Measurements from ENCODE around the gene PTPN4. TPM values are rescaled to one million over a fixed set of nuclear protein-coding genes. Genes with fewer than 3 reads are reported as not detected.

Gene PTPN4
- total RNA-seq, 1 donor from 2014 or later, result 21.4 TPM

GRCh38 chr2:119727493-119727892, 32.2 kb upstream of the PTPN4 start:
- Mint-ChIP-seq H3K27ac (ENCODE audit: unreplicated experiment) (no peak overlapping the region), H3K9me3 (ENCODE audit: unreplicated experiment) (no peaks in the 10 kb centered on the region), H3K27me3 (ENCODE audit: unreplicated experiment) (peaks cover 22% of the 10 kb centered on the region), H3K36me3 (ENCODE audit: unreplicated experiment) (no peaks in the 10 kb centered on the region), H3K4me3 (ENCODE audit: unreplicated experiment) (no peak overlapping the region), H3K4me1 (ENCODE audit: unreplicated experiment) (peaks cover 2% of the 10 kb centered on the region)
- no peak for DNase-seq (ENCODE audit: extremely low spot score, unreplicated experiment)
- no peak for TF ChIP-seq CTCF (IDR thresholded peaks at IDR 0.05)

GRCh38 chr2:119728421-119728820, 31.3 kb upstream of the PTPN4 start:
- Mint-ChIP-seq H3K27me3 (ENCODE audit: unreplicated experiment) (peaks cover 28% of the 10 kb centered on the region), H3K9me3 (ENCODE audit: unreplicated experiment) (no peaks in the 10 kb centered on the region), H3K27ac (ENCODE audit: unreplicated experiment) (no peak overlapping the region), H3K4me3 (ENCODE audit: unreplicated experiment) (no peak overlapping the region), H3K36me3 (ENCODE audit: unreplicated experiment) (no peaks in the 10 kb centered on the region), H3K4me1 (ENCODE audit: unreplicated experiment) (peaks cover 3% of the 10 kb centered on the region)
- DNase-seq (ENCODE audit: extremely low spot score, unreplicated experiment), result no peak
- TF ChIP-seq CTCF (IDR thresholded peaks at IDR 0.05), result no peak

- peaks cover 3% of the 10 kb centered on the region for H3K4me1 Mint-ChIP-seq (ENCODE audit: unreplicated experiment)
- DNase-seq (ENCODE audit: extremely low spot score, unreplicated experiment), result no peak
- TF ChIP-seq CTCF (IDR thresholded peaks at IDR 0.05), result no peak
- H3K36me3 Mint-ChIP-seq (ENCODE audit: unreplicated experiment), result no peaks in the 10 kb centered on the region
- peaks cover 31% of the 10 kb centered on the region for H3K27me3 Mint-ChIP-seq (ENCODE audit: unreplicated experiment)
- no peaks in the 10 kb centered on the region for H3K9me3 Mint-ChIP-seq (ENCODE audit: unreplicated experiment)
- H3K27ac Mint-ChIP-seq (ENCODE audit: unreplicated experiment), result no peak overlapping the region
- H3K4me3 Mint-ChIP-seq (ENCODE audit: unreplicated experiment), result no peak overlapping the region
Measured at GRCh38 chr2:119730671-119731177, 29.0 kb upstream of the PTPN4 start.

GRCh38 chr2:119731983-119732382, 27.7 kb upstream of the PTPN4 start:
- Mint-ChIP-seq H3K4me3 (ENCODE audit: unreplicated experiment) (no peak overlapping the region), H3K27me3 (ENCODE audit: unreplicated experiment) (peaks cover 42% of the 10 kb centered on the region), H3K4me1 (ENCODE audit: unreplicated experiment) (peaks cover 3% of the 10 kb centered on the region), H3K9me3 (ENCODE audit: unreplicated experiment) (no peaks in the 10 kb centered on the region), H3K27ac (ENCODE audit: unreplicated experiment) (no peak overlapping the region), H3K36me3 (ENCODE audit: unreplicated experiment) (no peaks in the 10 kb centered on the region)
- no peak for DNase-seq (ENCODE audit: extremely low spot score, unreplicated experiment)
- TF ChIP-seq CTCF (IDR thresholded peaks at IDR 0.05), result no peak

GRCh38 chr2:119732601-119733164, 27.0 kb upstream of the PTPN4 start:
- Mint-ChIP-seq H3K4me1 (ENCODE audit: unreplicated experiment) (peaks cover 3% of the 10 kb centered on the region), H3K36me3 (ENCODE audit: unreplicated experiment) (no peaks in the 10 kb centered on the region), H3K27me3 (ENCODE audit: unreplicated experiment) (peaks cover 44% of the 10 kb centered on the region), H3K4me3 (ENCODE audit: unreplicated experiment) (no peak overlapping the region), H3K27ac (ENCODE audit: unreplicated experiment) (no peak overlapping the region), H3K9me3 (ENCODE audit: unreplicated experiment) (no peaks in the 10 kb centered on the region)
- no peak for TF ChIP-seq CTCF (IDR thresholded peaks at IDR 0.05)
- DNase-seq (ENCODE audit: extremely low spot score, unreplicated experiment), result peak; percentile 49
